Measurements from ENCODE around the gene SETDB1. TPM values are rescaled to one million over a fixed set of nuclear protein-coding genes. Genes with fewer than 3 reads are reported as not detected.

SETDB1 gene
- total and polyA plus RNA-seq, 2 experiments from 2014 or later: 20.1 to 69.9 TPM

DNA sequence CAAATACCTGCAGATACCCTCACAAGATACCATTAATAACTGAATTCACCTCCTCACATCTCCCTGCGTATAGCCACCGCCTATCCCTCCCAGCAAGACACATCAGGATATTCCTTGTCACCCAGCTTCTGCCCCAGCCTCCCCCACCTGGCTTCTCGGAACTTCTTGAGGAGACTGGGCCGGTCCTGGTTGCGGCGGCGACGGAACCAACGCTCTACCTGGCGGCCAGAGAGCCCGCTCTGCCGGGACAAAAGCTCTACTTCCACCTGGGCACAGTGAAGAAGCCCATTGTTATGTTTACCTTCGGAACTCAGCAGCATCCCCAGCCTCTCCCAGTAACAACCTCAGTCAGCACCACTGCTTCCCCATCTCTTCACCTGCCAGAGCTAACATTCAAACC, 41.8 kb downstream of the SETDB1 start:
- H3K4me3 ChIP-seq: no peak overlapping the region
- no peak overlapping the region for H3K27ac ChIP-seq
- TF ChIP-seq, protein P1, sequence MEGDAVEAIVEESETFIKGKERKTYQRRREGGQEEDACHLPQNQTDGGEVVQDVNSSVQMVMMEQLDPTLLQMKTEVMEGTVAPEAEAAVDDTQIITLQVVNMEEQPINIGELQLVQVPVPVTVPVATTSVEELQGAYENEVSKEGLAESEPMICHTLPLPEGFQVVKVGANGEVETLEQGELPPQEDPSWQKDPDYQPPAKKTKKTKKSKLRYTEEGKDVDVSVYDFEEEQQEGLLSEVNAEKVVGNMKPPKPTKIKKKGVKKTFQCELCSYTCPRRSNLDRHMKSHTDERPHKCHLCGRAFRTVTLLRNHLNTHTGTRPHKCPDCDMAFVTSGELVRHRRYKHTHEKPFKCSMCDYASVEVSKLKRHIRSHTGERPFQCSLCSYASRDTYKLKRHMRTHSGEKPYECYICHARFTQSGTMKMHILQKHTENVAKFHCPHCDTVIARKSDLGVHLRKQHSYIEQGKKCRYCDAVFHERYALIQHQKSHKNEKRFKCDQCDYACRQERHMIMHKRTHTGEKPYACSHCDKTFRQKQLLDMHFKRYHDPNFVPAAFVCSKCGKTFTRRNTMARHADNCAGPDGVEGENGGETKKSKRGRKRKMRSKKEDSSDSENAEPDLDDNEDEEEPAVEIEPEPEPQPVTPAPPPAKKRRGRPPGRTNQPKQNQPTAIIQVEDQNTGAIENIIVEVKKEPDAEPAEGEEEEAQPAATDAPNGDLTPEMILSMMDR (IDR thresholded peaks at IDR 0.05; ENCODE audit: low read depth, low read length): no peak
- no peak for DNase-seq (ENCODE audit: low read depth in 1 of 2, low spot score in 1 of 2)
- peaks cover 55% of the 10 kb centered on the region for H3K36me3 ChIP-seq
- peaks cover 26% of the 10 kb centered on the region for H3K4me1 ChIP-seq (ENCODE audit: low read depth)
- no peaks in the 10 kb centered on the region for H3K27me3 ChIP-seq
- H3K9me3 ChIP-seq (ENCODE audit: low read depth): no peaks in the 10 kb centered on the region

DNA sequence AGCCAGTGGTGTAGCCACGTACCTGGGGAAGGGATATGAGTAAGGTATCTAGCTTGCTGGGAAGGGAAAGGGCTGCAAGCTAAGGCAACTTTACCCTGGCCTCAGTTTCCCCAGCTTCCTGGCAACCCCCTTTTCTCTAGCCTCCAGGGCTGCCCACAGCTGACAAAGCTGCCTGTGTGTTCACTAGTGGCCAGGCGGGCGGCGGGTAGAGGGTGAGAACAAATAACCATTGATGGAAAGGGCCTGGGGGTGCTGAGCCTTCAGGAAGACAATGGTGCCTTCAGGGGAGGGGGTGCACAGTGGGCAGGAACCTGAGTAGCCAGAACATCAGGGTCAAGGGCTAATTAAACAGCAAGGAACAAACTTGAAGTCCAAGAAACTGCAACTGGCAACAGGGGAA, 42.3 kb downstream of the SETDB1 start:
- H3K27me3 ChIP-seq: no peaks in the 10 kb centered on the region
- DNase-seq (ENCODE audit: low read depth in 1 of 2, low spot score in 1 of 2): no peak
- H3K36me3 ChIP-seq: peaks cover 50% of the 10 kb centered on the region
- no peak overlapping the region for H3K27ac ChIP-seq
- H3K9me3 ChIP-seq (ENCODE audit: low read depth): no peaks in the 10 kb centered on the region
- H3K4me1 ChIP-seq (ENCODE audit: low read depth): peaks cover 31% of the 10 kb centered on the region
- no peak overlapping the region for H3K4me3 ChIP-seq
- TF ChIP-seq, protein P1 (IDR thresholded peaks at IDR 0.05; ENCODE audit: low read depth, low read length): no peak

DNA sequence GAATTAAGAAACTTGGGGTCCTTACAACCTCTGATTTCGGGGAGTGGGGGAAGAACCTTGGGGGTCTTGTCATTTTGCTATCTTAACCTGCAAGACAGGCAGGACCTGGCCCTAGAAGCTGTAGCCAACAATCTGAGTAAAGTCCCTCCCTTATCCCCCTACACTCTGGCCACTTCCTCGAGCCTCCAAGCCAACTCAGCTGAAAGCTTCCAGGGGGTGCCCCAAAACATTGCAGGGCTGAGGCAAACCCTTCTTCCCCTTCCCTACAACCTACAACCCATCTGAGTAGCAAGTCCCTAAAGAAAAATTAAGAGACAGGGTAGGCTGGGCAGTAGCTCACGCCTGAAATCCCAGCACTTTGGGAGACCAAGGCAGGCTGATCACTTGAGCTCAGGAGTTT, 43.5 kb downstream of the SETDB1 start:
- H3K36me3 ChIP-seq: peaks cover 42% of the 10 kb centered on the region
- no peak overlapping the region for H3K27ac ChIP-seq
- TF ChIP-seq, protein P1 (IDR thresholded peaks at IDR 0.05; ENCODE audit: low read depth, low read length): no peak
- no peak for DNase-seq (ENCODE audit: low read depth in 1 of 2, low spot score in 1 of 2)
- H3K4me3 ChIP-seq: no peak overlapping the region
- H3K4me1 ChIP-seq (ENCODE audit: low read depth): peaks cover 34% of the 10 kb centered on the region
- no peaks in the 10 kb centered on the region for H3K9me3 ChIP-seq (ENCODE audit: low read depth)
- no peaks in the 10 kb centered on the region for H3K27me3 ChIP-seq

DNA sequence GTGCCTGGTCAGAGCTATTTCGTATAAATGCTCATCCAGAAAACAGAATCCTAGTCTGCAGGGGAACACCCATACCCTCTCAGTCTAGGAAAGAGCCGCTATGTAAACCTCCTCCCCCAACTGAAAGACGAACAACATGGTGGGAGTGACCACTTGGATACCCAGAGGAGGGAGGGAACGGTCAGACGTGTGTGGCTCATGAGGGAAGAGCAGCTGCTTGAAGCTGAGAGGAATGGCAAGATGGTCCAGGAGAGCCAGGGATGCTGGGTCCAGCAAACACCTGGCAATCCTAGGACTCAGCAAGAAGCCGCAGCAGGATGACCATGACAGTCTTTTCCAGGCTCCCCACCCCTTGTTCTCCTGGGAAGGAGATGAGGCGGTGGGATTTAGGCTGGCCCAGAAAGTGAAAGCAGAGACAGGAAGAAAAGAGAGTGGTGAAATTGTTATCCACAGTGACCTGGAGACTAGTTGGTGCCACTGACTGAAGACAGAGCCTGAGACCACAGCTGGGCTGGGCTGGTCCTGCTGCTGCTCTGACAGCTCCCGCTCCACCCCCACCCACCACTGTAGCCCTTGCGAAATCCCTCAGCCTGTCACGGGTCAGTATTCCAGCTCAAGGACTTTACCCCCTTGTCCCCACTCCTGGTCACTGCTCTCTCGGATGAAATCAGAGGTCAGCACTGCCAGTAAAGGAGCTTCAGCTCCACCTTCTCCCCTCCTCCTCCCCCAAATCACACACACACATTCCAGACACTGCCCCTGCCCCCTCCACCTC, 44.8 kb downstream of the SETDB1 start:
- Histone ChIP-seq H3K4me3 (no peak overlapping the region), H3K27me3 (no peaks in the 10 kb centered on the region), H3K36me3 (peaks cover 30% of the 10 kb centered on the region), H3K27ac (peak overlapping the region; percentile 99), H3K9me3 (ENCODE audit: low read depth) (no peaks in the 10 kb centered on the region), H3K4me1 (ENCODE audit: low read depth) (peaks cover 34% of the 10 kb centered on the region)
- TF ChIP-seq, protein P1 (IDR thresholded peaks at IDR 0.05; ENCODE audit: low read depth, low read length): no peak
- DNase-seq (ENCODE audit: low read depth in 1 of 2, low spot score in 1 of 2): peak; percentile 75 to 76

DNA sequence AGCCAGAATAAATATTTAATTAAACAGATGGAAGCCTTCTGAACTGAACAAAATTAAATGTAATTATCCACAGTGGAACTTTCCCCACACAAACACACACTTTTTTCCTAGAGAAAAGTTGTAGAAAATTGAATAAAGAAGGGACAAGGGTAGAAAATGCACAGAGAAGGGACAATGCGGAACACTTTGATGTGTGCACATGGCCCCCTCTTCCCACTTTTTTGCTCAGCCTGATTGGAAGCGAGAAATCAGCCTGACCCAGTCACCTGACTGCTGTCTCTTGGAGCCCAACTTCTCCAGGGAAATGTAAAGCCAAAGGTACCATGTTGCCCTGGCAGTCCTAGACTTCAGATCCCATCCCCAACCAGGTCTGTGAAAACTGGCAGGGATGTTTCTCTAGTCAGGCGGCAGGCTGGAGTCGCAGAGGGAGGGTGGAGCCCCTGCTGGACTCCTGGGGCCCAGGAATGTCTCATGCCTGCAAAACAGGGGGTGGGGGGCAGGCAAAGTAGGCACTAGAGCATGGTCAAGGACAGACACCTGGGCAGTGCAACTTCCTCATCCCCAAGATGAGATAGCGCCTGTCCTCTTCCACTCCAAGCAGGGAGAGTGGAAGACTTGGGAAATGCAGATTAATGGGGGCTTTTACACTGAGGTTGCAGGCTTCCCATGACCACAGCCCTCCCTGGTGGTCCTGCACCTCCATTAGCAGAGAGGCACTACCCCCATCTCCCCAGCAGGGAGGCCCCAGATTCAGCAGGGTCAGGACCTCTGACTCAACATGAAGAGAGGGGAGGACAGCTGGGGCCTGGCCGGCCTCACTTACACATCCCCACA, 45.6 kb downstream of the SETDB1 start:
- Histone ChIP-seq H3K9me3 (ENCODE audit: low read depth) (no peaks in the 10 kb centered on the region), H3K4me3 (peak overlapping the region; percentile 5), H3K4me1 (ENCODE audit: low read depth) (peaks cover 34% of the 10 kb centered on the region), H3K36me3 (peaks cover 22% of the 10 kb centered on the region), H3K27me3 (no peaks in the 10 kb centered on the region), H3K27ac (peak overlapping the region; percentile 99)
- peak in 1 of 2 donors; percentile 33 for DNase-seq (ENCODE audit: low read depth in 1 of 2, low spot score in 1 of 2)
- TF ChIP-seq, protein P1 (IDR thresholded peaks at IDR 0.05; ENCODE audit: low read depth, low read length): no peak

Measured in cardiac muscle cell (in vitro differentiated cells and primary cell).